ENCODE data around the gene PLEKHA1.

GRCh38 chr10:122373108-122373507, 1.4 kb upstream of the PLEKHA1 start:
- no peak for TF ChIP-seq CTCF (IDR thresholded peaks at IDR 0.05)
- TF ChIP-seq POLR2A (IDR thresholded peaks at IDR 0.05): no peak
